Middle frontal gyrus (tissue), 1 donor: ENCODE data around the gene GALNT9.
"Not testable (repeated sequence)": the region's sequence is repeated elsewhere in the genome, so short reads cannot be mapped to it uniquely, and the experiment has no call there.

Source experiments
- DNase-seq: peaks from one replicate; pipeline ENCODE4 v3.0.0-alpha.2; 2015; ENCODE audit warnings: low spot score; ENCODE audit errors: extremely low spot score

GALNT9 gene

GRCh38 chr12:132253698-132254480 lies 75.5 kb downstream of the GALNT9 start:
- DNase-seq: no peak

GRCh38 chr12:132252981-132253380 lies 76.4 kb downstream of the GALNT9 start:
- DNase-seq: not testable (repeated sequence)

GRCh38 chr12:132251741-132252490 lies 77.5 kb downstream of the GALNT9 start:
- DNase-seq: no peak

- DNase-seq: no peak
Observed at GRCh38 chr12:132251310-132251709, 78.1 kb downstream of the GALNT9 start.

- no peak for DNase-seq
Observed at GRCh38 chr12:132250707-132251106, 78.7 kb downstream of the GALNT9 start.

GRCh38 chr12:132249689-132250478 lies 79.5 kb downstream of the GALNT9 start:
- DNase-seq: no peak

GRCh38 chr12:132248453-132249167 lies 80.8 kb downstream of the GALNT9 start:
- no peak for DNase-seq

- no peak for DNase-seq
Observed at GRCh38 chr12:132247718-132248452, 81.5 kb downstream of the GALNT9 start.

- DNase-seq: no peak
Observed at GRCh38 chr12:132246997-132247717, 82.2 kb downstream of the GALNT9 start.

GRCh38 chr12:132245521-132246101 lies 83.8 kb downstream of the GALNT9 start:
- no peak for DNase-seq

- no peak for DNase-seq
Observed at GRCh38 chr12:132244724-132245295, 84.6 kb downstream of the GALNT9 start.

- no peak for DNase-seq
Observed at GRCh38 chr12:132243596-132244310, 85.6 kb downstream of the GALNT9 start.

- not testable (repeated sequence) for DNase-seq
Observed at GRCh38 chr12:132243171-132243570, 86.2 kb downstream of the GALNT9 start.

GRCh38 chr12:132240669-132241007 lies 88.8 kb downstream of the GALNT9 start:
- DNase-seq: not testable (repeated sequence)

GRCh38 chr12:132239796-132240668 lies 89.4 kb downstream of the GALNT9 start:
- no peak for DNase-seq

- no peak for DNase-seq
Observed at GRCh38 chr12:132239392-132239791, 90.0 kb downstream of the GALNT9 start.

GRCh38 chr12:132238884-132239283 lies 90.5 kb downstream of the GALNT9 start:
- DNase-seq: no peak

GRCh38 chr12:132238488-132238854 lies 90.9 kb downstream of the GALNT9 start:
- DNase-seq: no peak
